ENCODE data around the gene KIAA1217. TPM values are rescaled to one million over a fixed set of nuclear protein-coding genes. Genes with fewer than 3 reads are reported as not detected.
A peak's percentile ranks its signal among the peaks of the same experiment; 100 is the strongest.

The KIAA1217 gene
- total RNA-seq, 3 donors from 2014 or later, result 49.5 to 94.5 (median 63.9) TPM

- Histone ChIP-seq H3K4me3 (no peak overlapping the region), H3K9me3 (no peaks in the 10 kb centered on the region), H3K36me3 (ENCODE audit: low read depth) (no peaks in the 10 kb centered on the region), H3K4me1 (ENCODE audit: low read depth) (no peaks in the 10 kb centered on the region)
- DNase-seq (no peak), ATAC-seq (no peak)
- intact Hi-C loops (cut with DNase I, micrococcal nuclease), result no loop called here
- TF ChIP-seq CTCF (IDR thresholded peaks at IDR 0.05), result no peak
Measured at GRCh38 chr10:24184455-24184854, 24.5 kb upstream of the KIAA1217 start.

DNA sequence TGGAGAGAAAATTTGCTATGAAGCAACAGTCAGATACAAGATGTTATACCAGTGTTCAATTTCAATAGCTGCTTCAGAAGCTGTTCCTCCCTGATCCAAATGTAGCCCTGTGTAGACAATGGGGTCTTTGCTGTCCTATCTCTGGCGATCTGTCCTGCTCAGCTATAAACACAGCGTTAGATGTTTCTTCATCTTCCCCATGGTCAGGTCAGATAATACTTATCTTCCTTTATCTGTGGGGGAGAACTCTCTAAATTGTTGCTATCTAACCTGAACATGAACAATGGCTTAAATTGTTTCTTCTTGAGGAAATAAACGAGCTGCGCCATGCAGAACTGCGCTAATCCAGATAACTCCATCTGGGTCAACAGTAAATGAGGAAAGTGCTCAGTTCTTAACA lies 15.6 kb upstream of the KIAA1217 start:
- Histone ChIP-seq H3K36me3 (ENCODE audit: low read depth) (no peaks in the 10 kb centered on the region), H3K4me3 (no peak overlapping the region), H3K9me3 (no peaks in the 10 kb centered on the region), H3K4me1 (ENCODE audit: low read depth) (peaks cover 4% of the 10 kb centered on the region)
- TF ChIP-seq CTCF (IDR thresholded peaks at IDR 0.05), result no peak
- intact Hi-C loops (cut with DNase I, micrococcal nuclease), result no loop called here
- DNase-seq (no peak), ATAC-seq (no peak)

DNA sequence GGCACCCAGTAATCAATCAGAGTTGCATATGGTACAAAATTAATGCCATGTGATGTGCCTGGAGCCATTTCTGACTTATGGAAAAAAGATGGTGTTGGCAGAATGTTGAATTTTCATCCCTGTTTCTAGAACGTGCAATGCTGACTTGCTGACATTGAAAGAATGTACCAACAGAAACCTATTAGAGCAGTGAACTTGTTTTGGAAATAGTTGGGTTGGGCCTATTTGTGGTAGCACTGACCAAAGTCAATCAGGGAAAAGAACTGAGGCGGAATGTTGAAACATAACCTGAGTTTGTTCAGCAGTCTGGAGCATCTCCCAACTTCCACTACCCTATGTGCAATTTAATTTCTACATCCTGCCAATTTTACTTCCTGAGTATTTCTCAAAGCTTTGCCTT lies 11.7 kb upstream of the KIAA1217 start:
- TF ChIP-seq CTCF (IDR thresholded peaks at IDR 0.05), result no peak
- H3K4me3 ChIP-seq, result no peak overlapping the region
- H3K9me3 ChIP-seq, result no peaks in the 10 kb centered on the region
- H3K36me3 ChIP-seq (ENCODE audit: low read depth), result no peaks in the 10 kb centered on the region
- DNase-seq (no peak), ATAC-seq (no peak)
- H3K4me1 ChIP-seq (ENCODE audit: low read depth), result peaks cover 4% of the 10 kb centered on the region
- intact Hi-C loops (cut with DNase I, micrococcal nuclease), result loop anchor here in 1 of 2 donors (5.0 kb wide), 1 partner anchor 205 kb away; no protein-coding TSS in a partner anchor

GRCh38 chr10:24201503-24202180 lies 7.3 kb upstream of the KIAA1217 start:
- peak; percentile 57 for ATAC-seq
- DNase-seq, result no peak

DNA sequence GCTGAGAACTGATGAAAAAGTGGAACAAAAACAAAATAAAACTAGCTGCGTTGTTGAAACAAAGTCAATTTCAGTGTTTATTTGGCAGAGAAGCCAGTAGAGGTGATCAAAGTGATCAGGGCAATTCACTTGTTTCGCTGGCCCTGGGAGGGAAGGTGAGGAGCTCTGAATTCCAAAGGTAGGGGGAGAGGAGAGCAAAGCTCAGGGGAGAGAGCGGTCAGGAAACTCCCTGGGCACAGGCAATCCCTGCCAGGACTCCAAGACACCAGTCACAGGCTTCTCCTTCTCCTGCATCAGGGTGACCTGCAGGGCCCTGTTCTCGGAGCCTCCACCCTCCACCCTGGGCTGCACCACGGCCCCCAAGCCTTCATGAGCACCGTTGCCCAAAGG lies 6.8 kb upstream of the KIAA1217 start:
- no peaks in the 10 kb centered on the region for H3K9me3 ChIP-seq
- H3K4me1 ChIP-seq (ENCODE audit: low read depth), result peaks cover 5% of the 10 kb centered on the region
- DNase-seq, result no peak
- H3K36me3 ChIP-seq (ENCODE audit: low read depth), result no peaks in the 10 kb centered on the region
- intact Hi-C loops (cut with DNase I, micrococcal nuclease), result no loop called here
- H3K4me3 ChIP-seq, result no peak overlapping the region
- ATAC-seq, result peak; percentile 81
- no peak for TF ChIP-seq CTCF (IDR thresholded peaks at IDR 0.05)

More at GRCh38 chr10:24201503-24202180, 7.3 kb upstream of the KIAA1217 start:
- no peak for TF ChIP-seq CTCF (IDR thresholded peaks at IDR 0.05)
- Histone ChIP-seq H3K4me3 (no peak overlapping the region), H3K9me3 (no peaks in the 10 kb centered on the region), H3K36me3 (ENCODE audit: low read depth) (no peaks in the 10 kb centered on the region), H3K4me1 (ENCODE audit: low read depth) (peaks cover 2% of the 10 kb centered on the region)
- intact Hi-C loops (cut with DNase I, micrococcal nuclease), result no loop called here
